IPS-18a (cell line): ENCODE data around the gene THAP8.

Experiments used
- H3K27ac ChIP-seq: one replicate; pipeline ENCODE4 v1.5.1; 2013; ENCODE audit warnings: low read length
- H3K27me3 ChIP-seq: one replicate; pipeline ENCODE4 v1.6.1; 2013; ENCODE audit warnings: mild to moderate bottlenecking, low read length; ENCODE audit not compliant: control insufficient read depth, insufficient read depth
- H3K36me3 ChIP-seq: one replicate; pipeline ENCODE4 v1.6.1; 2013; ENCODE audit warnings: low read depth, low read length; ENCODE audit not compliant: control insufficient read depth
- H3K4me1 ChIP-seq: one replicate; pipeline ENCODE4 v1.6.1; 2013; ENCODE audit warnings: low read depth, low read length; ENCODE audit not compliant: control insufficient read depth
- H3K4me3 ChIP-seq: one replicate; pipeline ENCODE4 v1.5.1; 2013; ENCODE audit warnings: low read length
- H3K9ac ChIP-seq: one replicate; pipeline ENCODE4 v1.6.1; 2013; ENCODE audit warnings: mild to moderate bottlenecking, low read length, moderate library complexity
- H3K9me3 ChIP-seq: one replicate; pipeline ENCODE4 v1.6.1; 2013; ENCODE audit warnings: low read depth, low read length; ENCODE audit not compliant: control insufficient read depth

Gene THAP8

DNA sequence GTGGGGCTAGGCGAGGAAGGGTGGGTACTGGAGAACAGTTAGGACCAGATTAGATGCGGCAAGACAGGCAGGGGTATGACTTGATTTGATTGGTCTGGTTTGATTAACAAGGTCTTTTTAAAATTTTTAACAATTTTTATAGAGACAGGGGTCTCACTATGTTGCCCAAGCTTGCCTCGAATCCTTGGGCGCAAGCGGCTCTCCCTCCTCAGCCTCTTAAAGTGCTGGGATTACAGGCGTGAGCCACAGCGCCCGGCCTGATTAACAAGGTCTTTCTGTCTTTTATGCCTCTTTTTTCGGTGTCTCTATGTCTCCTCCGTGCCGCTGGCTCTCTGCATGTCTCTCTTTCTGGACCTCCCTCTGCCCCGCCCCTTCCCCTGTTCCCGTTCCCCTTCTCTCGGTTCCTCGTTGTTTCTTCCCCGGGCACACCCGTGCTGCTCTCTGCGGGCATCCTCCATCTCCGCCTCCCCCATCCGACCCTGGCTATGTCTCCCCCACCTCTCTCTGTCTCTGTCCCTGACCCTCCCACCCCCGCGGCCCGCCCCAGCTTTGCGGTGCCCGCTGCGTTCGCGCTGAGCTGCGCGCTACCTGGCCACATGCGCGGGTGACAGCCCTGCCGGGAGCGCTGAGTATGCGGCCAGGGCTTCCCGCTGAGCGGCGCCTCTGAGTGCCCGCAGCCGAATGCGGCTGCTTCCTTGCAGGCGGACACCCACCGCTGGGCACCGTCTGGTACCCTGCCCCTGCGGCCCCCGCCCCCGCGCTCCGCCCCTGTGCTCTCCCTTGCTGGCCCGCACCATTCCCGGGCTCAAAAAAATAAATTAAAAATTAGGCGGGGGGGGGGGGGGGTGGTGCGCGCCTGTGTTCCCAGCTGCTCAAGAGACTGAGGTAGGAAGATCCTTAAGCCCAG, 67.2 kb downstream of the THAP8 start:
- no peak overlapping the region for H3K27ac ChIP-seq
- H3K27me3 ChIP-seq = peaks cover 17% of the 10 kb centered on the region
- no peaks in the 10 kb centered on the region for H3K36me3 ChIP-seq
- no peak overlapping the region for H3K9ac ChIP-seq
- H3K4me1 ChIP-seq = no peaks in the 10 kb centered on the region
- H3K4me3 ChIP-seq = peak overlapping the region; percentile 45
- no peaks in the 10 kb centered on the region for H3K9me3 ChIP-seq

DNA sequence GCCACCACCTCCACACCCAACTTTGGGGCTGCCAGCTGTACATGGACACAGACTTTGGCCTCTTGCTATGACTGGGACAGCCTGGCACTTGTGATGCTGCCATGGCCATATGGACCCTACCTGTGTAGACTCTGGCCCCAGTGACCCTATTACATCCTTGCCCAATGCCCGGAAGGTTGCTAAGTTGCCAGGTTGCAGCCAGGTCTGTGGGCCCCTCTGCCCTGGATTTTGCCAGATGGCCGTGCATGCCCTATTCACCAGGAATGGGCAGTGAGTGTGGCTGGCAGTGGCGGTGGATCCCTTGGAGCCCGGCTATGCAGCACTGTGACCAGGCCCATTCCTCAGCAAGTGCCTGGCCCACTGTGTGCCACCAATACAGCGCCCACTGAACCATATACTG, 68.0 kb downstream of the THAP8 start:
- H3K9me3 ChIP-seq = no peaks in the 10 kb centered on the region
- H3K9ac ChIP-seq = no peak overlapping the region
- H3K4me3 ChIP-seq = no peak overlapping the region
- H3K4me1 ChIP-seq = no peaks in the 10 kb centered on the region
- no peak overlapping the region for H3K27ac ChIP-seq
- H3K36me3 ChIP-seq = no peaks in the 10 kb centered on the region
- peaks cover 17% of the 10 kb centered on the region for H3K27me3 ChIP-seq
